ENCODE measurements around the gene NCMAP. TPM values are rescaled to one million over a fixed set of nuclear protein-coding genes. Genes with fewer than 3 reads are reported as not detected.

The NCMAP gene
- total RNA-seq, 1 experiment from 2014 or later = 78.8 TPM

GRCh38 chr1:24586970-24587820, 31.3 kb downstream of the NCMAP start:
- CTCF ChIA-PET = interaction anchor here (0.6 to 1.8 kb wide), 12 partner anchors 11 to 172 kb away, joined by 3 to 18 read pairs (median 4); partner anchors contain the start of gene NIPAL3
- H3K9me3 Mint-ChIP-seq (ENCODE audit: low read depth, unreplicated experiment) = no peaks in the 10 kb centered on the region
- H3K36me3 Mint-ChIP-seq (ENCODE audit: insufficient read depth, unreplicated experiment) = peaks cover 17% of the 10 kb centered on the region
- peak; percentile 48 for TF ChIP-seq CTCF (IDR thresholded peaks at IDR 0.05; ENCODE audit: unreplicated experiment)
- H3K4me1 Mint-ChIP-seq (ENCODE audit: low read depth, unreplicated experiment) = peaks cover 19% of the 10 kb centered on the region
- no peaks in the 10 kb centered on the region for H3K27me3 Mint-ChIP-seq (ENCODE audit: unreplicated experiment)
- peak; percentile 46 for DNase-seq
- no TSS peak for BruUV-seq (replicated peaks)
- intact Hi-C loops (cut with micrococcal nuclease; ENCODE audit: unreplicated experiment) = no loop called here
- no peak overlapping the region for H3K27ac Mint-ChIP-seq (ENCODE audit: unreplicated experiment)
- H3K4me3 Mint-ChIP-seq (ENCODE audit: low read depth, unreplicated experiment) = no peak overlapping the region

- BruUV-seq (replicated peaks) = no TSS peak
- no peaks in the 10 kb centered on the region for H3K27me3 Mint-ChIP-seq (ENCODE audit: unreplicated experiment)
- no peak for DNase-seq
- H3K27ac Mint-ChIP-seq (ENCODE audit: unreplicated experiment) = no peak overlapping the region
- peaks cover 15% of the 10 kb centered on the region for H3K36me3 Mint-ChIP-seq (ENCODE audit: insufficient read depth, unreplicated experiment)
- intact Hi-C loops (cut with micrococcal nuclease; ENCODE audit: unreplicated experiment) = no loop called here
- peaks cover 19% of the 10 kb centered on the region for H3K4me1 Mint-ChIP-seq (ENCODE audit: low read depth, unreplicated experiment)
- no peak overlapping the region for H3K4me3 Mint-ChIP-seq (ENCODE audit: low read depth, unreplicated experiment)
- CTCF ChIA-PET = interaction anchor here (0.6 kb wide), 1 partner anchor 182 kb away, joined by 3 read pairs; no protein-coding TSS in a partner anchor
- H3K9me3 Mint-ChIP-seq (ENCODE audit: low read depth, unreplicated experiment) = no peaks in the 10 kb centered on the region
- TF ChIP-seq CTCF (IDR thresholded peaks at IDR 0.05; ENCODE audit: unreplicated experiment) = no peak
These were observed 32.7 kb downstream of the NCMAP start for GRCh38 chr1:24588573-24588972.

GRCh38 chr1:24589200-24589599, 33.3 kb downstream of the NCMAP start:
- CTCF ChIA-PET = no interaction called here
- intact Hi-C loops (cut with micrococcal nuclease; ENCODE audit: unreplicated experiment) = no loop called here
- H3K36me3 Mint-ChIP-seq (ENCODE audit: insufficient read depth, unreplicated experiment) = peaks cover 19% of the 10 kb centered on the region

GRCh38 chr1:24591781-24592180, 35.9 kb downstream of the NCMAP start:
- Mint-ChIP-seq H3K27me3 (ENCODE audit: unreplicated experiment) (no peaks in the 10 kb centered on the region), H3K27ac (ENCODE audit: unreplicated experiment) (no peak overlapping the region), H3K36me3 (ENCODE audit: insufficient read depth, unreplicated experiment) (peaks cover 32% of the 10 kb centered on the region), H3K9me3 (ENCODE audit: low read depth, unreplicated experiment) (no peaks in the 10 kb centered on the region), H3K4me1 (ENCODE audit: low read depth, unreplicated experiment) (peaks cover 23% of the 10 kb centered on the region), H3K4me3 (ENCODE audit: low read depth, unreplicated experiment) (no peak overlapping the region)
- no peak for DNase-seq
- intact Hi-C loops (cut with micrococcal nuclease; ENCODE audit: unreplicated experiment) = loop anchor here (10.0 kb wide), 1 partner anchor 47 kb away; no protein-coding TSS in a partner anchor
- TF ChIP-seq CTCF (IDR thresholded peaks at IDR 0.05; ENCODE audit: unreplicated experiment) = no peak
- CTCF ChIA-PET = no interaction called here
- no TSS peak for BruUV-seq (replicated peaks)

More at GRCh38 chr1:24589200-24589599, 33.3 kb downstream of the NCMAP start:
- Mint-ChIP-seq H3K27me3 (ENCODE audit: unreplicated experiment) (no peaks in the 10 kb centered on the region), H3K4me1 (ENCODE audit: low read depth, unreplicated experiment) (peaks cover 19% of the 10 kb centered on the region), H3K9me3 (ENCODE audit: low read depth, unreplicated experiment) (no peaks in the 10 kb centered on the region), H3K27ac (ENCODE audit: unreplicated experiment) (no peak overlapping the region), H3K4me3 (ENCODE audit: low read depth, unreplicated experiment) (no peak overlapping the region)
- TF ChIP-seq CTCF (IDR thresholded peaks at IDR 0.05; ENCODE audit: unreplicated experiment) = no peak
- no peak for DNase-seq
- no TSS peak for BruUV-seq (replicated peaks)
